HEK293T (cell line): ENCODE measurements around the gene NKIRAS2.

ENCODE experiments used
- BHLHE40 ChIP-seq: fragments of 450-650 bp; IDR thresholded peaks from 2 replicates; pipeline ENCODE4 v1.6.1; 2016; ENCODE audit warnings: mild to moderate bottlenecking, moderate library complexity, borderline replicate concordance
- ELF4 ChIP-seq: fragments of 450-650 bp; IDR thresholded peaks from 2 replicates; pipeline ENCODE4 v1.6.1; 2017; ENCODE audit warnings: antibody characterized with exemption
- HDGF ChIP-seq: fragments of 450-650 bp; IDR thresholded peaks from 2 replicates; pipeline ENCODE4 v1.6.1; 2017; ENCODE audit warnings: antibody characterized with exemption, borderline replicate concordance
- LEF1 ChIP-seq: fragments of 450-650 bp; IDR thresholded peaks from 2 replicates; pipeline ENCODE4 v1.6.1; 2017; ENCODE audit warnings: mild to moderate bottlenecking, borderline replicate concordance
- NFRKB ChIP-seq: fragments of 450-650 bp; IDR thresholded peaks from 2 replicates; pipeline ENCODE4 v1.6.1; 2016; ENCODE audit warnings: mild to moderate bottlenecking, moderate library complexity
- SP1 ChIP-seq: fragments of 450-650 bp; IDR thresholded peaks from 2 replicates; pipeline ENCODE4 v1.6.1; 2017
- TARDBP ChIP-seq: fragments of 450-650 bp; IDR thresholded peaks from 2 replicates; pipeline ENCODE4 v1.6.1; 2016
- ZNF384 ChIP-seq: fragments of 450-650 bp; IDR thresholded peaks from 2 replicates; pipeline ENCODE4 v1.6.1; 2016

- TF ChIP-seq BHLHE40 (no peak), SP1 (no peak), NFRKB (no peak), ZNF384 (no peak), TARDBP (no peak), ELF4 (no peak), HDGF (no peak), LEF1 (no peak)
These were observed 37.7 kb upstream of the NKIRAS2 start for GRCh38 chr17:41982026-41982760.
